ENCODE results near the gene TSKU.

Gene TSKU

DNA sequence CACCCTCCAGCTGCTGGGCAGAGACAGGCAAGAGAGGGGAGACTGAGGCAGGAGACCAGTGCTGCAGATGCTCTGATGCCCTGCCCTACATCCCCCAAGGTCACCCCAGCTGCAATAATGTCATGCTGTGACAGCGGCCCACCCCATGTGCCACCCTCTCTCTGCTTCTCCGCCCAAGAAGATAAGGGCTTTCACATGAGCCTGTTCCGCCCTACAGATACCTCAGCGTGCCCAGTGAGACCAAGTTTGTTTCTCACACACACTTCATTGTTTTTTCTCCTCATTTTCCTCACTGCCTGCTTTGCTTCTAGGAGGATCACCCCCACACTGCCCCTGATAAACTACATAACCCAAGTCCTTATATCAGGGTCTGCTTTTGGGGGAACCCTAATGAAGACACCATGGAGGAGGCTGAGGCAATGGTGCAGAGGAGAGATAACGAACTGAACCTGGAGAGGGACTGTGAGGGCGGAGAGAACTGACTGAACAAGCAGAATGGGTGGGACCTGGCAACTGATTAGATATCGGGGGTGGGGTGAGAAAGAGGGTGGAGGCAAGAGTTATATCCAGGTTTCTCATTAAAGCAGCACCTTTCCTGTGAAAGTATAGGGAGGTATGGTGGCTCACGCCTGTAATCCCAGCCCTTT lies 37.5 kb upstream of the TSKU start:
- no peak for DNase-seq (ENCODE audit: low read depth)
- TF ChIP-seq, protein P1, sequence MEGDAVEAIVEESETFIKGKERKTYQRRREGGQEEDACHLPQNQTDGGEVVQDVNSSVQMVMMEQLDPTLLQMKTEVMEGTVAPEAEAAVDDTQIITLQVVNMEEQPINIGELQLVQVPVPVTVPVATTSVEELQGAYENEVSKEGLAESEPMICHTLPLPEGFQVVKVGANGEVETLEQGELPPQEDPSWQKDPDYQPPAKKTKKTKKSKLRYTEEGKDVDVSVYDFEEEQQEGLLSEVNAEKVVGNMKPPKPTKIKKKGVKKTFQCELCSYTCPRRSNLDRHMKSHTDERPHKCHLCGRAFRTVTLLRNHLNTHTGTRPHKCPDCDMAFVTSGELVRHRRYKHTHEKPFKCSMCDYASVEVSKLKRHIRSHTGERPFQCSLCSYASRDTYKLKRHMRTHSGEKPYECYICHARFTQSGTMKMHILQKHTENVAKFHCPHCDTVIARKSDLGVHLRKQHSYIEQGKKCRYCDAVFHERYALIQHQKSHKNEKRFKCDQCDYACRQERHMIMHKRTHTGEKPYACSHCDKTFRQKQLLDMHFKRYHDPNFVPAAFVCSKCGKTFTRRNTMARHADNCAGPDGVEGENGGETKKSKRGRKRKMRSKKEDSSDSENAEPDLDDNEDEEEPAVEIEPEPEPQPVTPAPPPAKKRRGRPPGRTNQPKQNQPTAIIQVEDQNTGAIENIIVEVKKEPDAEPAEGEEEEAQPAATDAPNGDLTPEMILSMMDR (conservative IDR thresholded peaks at IDR 0.05; ENCODE audit: low read length) = no peak
- no peak overlapping the region for H3K4me3 ChIP-seq (ENCODE audit: low read length)

DNA sequence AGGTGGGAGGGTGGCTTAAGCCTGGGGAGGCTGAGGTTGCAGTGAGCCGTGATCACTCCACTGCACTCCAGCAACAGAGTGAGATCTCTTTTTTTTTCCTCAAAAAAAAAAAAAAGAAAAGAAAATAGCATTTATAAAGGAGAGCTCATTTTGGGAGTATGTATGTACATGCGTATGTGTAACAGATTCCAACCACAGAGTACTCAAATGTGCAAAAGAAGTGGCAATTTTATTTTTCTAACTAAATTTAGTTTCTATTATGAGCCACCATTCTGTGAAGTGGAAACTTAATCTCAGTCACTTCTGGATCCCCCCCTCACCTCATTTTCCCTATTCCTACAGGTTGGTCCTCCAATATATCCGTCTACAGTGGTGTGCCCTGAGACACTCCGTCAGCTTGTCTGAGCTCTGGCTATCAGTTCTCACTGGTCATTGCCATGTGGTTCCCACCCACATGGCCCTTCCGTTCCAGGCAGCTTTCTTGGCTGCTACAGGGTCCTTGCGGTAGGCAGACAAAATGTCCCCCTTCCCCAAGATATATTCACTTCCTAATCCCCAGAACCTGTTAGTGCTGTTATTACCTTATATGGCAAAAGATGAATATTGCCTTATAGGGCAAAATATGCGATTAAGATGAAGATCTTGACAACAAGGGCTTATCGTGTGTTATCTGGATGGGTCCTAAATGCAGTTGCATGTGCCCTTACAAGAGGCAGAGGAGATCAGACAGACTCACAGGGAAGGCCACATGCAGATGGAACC lies 35.8 kb upstream of the TSKU start:
- no peak for DNase-seq (ENCODE audit: low read depth)
- no peak overlapping the region for H3K4me3 ChIP-seq (ENCODE audit: low read length)
- TF ChIP-seq, protein P1 (conservative IDR thresholded peaks at IDR 0.05; ENCODE audit: low read length) = no peak

DNA sequence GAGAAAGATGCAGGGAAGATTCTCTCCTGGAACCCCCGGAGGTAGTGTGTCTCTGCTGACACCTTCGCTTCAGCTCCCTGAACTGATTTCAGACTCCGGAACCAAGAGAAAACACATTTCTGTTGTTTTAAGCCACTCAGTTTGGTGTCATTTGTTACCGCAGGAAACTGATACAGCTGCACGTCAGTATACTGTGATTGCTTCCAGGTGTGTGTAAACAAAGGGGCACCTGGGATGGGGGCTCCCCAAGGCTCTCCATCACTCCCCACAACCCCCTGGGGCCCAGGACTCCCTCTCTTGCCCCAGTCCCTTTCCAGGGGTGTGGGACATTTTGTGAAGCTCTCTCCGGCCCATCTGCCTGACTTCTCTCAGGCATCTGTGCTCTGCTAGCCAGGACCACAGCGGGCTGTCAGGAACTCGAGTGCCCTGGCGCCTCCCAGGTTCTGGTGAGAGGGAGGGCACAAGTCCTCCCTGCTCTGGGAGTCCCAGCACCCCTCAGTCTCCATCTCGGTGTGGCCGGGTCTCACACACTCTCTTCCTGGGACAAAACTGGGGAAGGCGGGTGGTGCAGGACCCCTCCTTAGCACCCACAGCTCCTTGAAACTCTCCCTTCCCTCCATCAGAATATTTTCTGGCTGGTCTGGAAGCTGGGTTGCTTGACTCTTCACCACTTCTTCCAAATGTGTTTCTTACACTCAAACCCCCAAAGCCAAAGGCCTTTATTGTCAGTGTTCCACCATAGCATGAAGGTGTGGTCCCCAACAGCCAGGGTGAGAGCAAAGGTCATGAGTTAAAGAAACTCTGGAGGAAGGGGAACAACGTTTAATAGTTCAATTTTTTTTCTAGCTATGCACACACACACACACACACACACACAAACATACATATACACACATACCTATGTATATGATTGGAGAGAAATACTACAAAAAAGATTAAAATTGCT lies 35.0 kb upstream of the TSKU start:
- DNase-seq (ENCODE audit: low read depth) = no peak
- no peak overlapping the region for H3K4me3 ChIP-seq (ENCODE audit: low read length)
- TF ChIP-seq, protein P1 (conservative IDR thresholded peaks at IDR 0.05; ENCODE audit: low read length) = no peak

DNA sequence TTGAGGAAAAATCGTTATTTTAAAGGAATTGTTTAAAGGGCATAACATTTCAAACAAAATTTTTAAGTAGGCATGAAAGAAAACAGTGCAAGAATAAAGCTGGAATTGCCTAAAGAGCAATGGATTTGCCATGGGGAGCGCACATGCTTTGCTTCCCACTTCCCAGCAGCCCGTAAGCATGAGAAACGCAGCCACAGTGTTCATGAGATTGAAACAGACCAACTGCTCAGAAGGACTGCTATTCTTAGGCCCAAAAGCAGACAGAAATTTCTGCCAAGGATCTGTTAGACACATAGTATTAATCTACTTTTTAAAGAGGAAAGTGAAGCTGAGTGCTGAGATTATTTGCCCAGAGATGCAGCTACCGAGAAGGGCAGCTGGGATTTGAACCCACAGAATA lies 34.2 kb upstream of the TSKU start:
- H3K4me3 ChIP-seq (ENCODE audit: low read length) = no peak overlapping the region
- TF ChIP-seq, protein P1 (conservative IDR thresholded peaks at IDR 0.05; ENCODE audit: low read length) = no peak
- no peak for DNase-seq (ENCODE audit: low read depth)

DNA sequence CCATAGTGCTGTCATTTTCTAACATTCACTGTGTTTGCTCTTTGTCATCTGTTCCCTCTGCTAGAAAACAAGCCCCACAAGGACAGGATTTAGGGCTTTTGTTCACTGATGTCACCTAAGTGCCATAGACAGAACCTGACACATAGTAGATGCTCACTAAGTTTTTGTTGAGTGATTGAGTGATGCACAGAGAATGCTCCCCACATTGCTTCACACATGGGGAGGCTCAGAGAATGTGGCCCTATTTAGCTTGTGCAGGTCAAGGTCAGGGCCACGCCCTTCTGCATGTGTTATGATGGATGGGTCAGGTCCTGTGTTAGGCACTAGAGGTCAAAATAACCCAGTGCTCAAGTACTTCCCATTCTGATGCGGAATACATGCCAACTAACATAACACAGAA lies 33.1 kb upstream of the TSKU start:
- TF ChIP-seq, protein P1 (conservative IDR thresholded peaks at IDR 0.05; ENCODE audit: low read length) = no peak
- no peak for DNase-seq (ENCODE audit: low read depth)
- H3K4me3 ChIP-seq (ENCODE audit: low read length) = no peak overlapping the region

DNA sequence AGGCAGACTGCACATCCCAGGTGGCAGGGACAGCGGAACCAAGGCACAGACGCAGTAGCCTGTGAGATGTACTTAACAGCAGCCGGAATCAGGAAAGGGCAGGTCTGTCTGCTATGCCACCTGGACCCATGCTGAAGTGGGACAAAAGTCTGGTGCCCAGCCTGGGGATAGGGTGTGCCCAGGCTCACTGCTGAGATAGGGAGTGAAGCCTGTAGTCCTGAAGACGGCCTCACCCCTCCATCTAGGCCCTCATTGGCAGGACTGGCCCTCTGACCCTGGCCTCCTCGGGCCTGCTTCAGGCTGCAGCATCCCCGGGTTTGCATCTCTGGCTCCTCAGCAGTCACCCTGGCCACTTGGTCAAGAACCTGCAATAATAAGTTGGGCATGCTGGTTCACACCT lies 32.4 kb upstream of the TSKU start:
- H3K4me3 ChIP-seq (ENCODE audit: low read length) = no peak overlapping the region
- TF ChIP-seq, protein P1 (conservative IDR thresholded peaks at IDR 0.05; ENCODE audit: low read length) = no peak
- DNase-seq (ENCODE audit: low read depth) = no peak
